SHP77 (cell line): ENCODE results near the gene ANKH.
"Not testable (repeated sequence)": the region's sequence is repeated elsewhere in the genome, so short reads cannot be mapped to it uniquely, and the experiment has no call there.

ENCODE experiments used
- DNase-seq, 2 experiments: peaks; one replicate each; lab custom pipeline; 2025; lab: John Stamatoyannopoulos, UW

The ANKH gene

DNA sequence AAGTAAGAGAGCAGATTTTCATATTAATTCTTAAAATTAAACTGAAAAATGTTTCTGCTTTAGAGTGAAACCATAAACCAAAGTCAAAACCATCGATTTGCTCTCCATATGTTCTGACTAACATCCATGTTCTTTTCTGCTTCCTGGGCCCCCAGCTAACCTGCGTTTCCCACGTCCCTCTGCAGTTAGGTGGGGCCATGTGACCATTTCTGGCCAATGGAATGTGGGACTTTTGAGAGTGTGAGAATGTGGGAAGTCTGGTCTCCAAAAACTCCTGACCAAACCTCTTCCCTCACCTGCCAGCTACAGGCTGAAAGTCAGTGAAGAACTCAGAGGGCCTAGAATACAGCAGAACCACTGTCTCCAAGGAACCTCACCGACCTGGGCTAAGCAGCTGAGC is 44.9 kb downstream of the ANKH start:
- no peak for DNase-seq

DNA sequence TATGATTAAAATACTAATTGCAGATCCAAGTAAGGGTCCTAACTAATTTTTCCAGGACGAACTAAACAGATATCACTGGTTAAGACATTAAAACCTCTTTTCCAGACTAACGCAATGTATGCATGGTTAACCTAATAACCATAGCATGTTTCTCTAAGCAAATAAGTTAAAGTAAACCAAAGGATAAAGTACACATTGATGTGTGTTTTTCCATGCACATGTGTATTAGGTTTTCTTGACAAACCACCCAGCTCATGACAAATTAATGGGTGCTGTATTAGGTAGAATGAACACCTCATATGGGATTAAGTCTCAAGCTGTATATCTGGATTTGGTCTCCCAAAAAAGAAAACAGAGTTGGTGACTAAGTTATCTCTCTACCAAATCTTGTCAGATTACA is 45.6 kb downstream of the ANKH start:
- no peak for DNase-seq

DNA sequence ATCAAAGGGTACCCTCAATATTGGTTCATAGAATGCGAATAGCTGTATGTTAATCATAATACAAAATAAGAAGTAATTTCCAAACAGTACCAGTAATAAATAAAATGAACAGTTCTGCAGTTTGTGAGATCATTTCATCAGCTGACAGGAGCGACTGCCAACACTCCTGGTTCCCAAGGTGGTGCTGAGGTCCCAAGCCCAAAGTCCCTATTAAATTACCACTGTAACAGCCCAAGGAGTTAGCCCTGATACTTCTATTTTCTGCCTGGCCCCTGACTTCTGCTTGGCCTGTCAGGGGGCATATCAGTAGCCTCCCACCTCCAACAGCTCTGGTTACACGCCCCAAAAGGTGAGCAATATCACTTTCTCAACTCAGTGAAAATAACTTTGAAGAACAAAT is 47.1 kb downstream of the ANKH start:
- DNase-seq, result no peak

DNA sequence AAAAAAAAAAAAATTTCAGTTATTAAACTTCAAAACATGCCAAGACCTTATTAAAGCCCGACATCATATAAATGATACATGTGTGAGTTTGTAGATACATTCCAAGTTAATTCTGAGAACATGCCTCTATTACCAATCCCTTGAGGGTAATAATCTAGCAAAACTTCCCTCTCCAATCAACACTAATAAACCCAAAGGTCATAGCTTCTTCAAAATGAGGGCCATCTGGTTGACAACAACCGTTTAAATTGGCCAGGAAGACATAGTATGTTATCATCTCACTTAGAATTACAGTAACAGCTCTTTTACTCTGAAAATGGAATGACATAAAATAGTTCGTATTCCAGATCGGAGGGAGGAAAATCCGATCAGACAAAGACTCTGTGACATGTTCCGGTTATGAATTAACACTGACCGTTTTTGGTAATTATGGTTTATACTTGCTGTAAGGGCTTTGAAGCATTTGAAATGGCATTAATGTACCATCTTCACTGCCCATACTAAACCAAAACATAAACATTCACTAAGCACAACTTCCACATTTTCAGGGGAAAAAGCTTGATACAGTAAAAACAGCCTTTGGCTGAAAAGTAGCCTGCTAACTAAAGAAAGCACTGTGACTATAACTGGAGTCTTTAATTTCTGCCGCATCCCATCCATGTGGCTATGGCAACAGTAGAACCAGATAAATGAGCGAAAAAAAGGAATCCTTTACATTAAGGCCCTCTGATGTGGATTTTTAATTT is 50.3 kb downstream of the ANKH start:
- no peak for DNase-seq

DNA sequence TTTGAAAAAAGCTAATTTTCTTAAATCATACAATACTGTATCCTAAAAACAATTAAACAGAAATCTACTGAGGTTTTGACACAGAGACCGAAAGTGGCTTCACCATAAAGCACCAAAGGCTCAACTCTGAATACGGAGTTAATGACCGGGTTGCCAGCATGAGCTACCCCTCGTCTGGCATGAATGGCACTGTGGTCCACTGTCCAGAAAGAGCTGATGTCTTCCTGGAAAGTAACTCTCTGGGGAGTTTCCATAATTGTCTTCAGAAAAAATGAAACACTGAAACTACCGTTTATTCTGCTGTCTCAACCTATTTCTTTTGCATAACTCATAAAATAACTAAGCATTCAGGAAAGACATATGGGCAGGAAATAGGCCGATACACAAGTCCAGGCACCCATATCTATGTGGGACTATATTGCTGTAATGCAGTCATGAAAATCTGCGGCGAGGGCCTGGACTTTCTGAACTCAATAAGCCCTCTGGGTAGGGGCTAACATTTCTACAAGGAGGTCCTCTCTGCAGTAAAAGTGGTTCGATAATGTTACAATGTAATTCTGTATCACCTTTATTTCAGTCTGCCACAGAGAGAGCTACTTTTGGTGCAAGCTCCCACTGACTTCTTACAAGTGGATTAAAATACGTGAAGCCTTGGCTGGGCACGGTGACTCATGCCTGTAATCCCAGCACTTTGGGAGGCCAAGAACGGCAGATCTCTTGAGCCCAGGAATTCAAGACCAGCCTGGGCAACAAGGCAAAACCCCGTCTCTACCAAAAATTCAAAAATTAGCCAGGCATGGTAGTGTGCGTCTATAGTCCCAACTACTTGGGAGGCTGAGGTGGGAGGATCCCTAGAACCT is 52.4 kb downstream of the ANKH start:
- DNase-seq, result no peak

DNA sequence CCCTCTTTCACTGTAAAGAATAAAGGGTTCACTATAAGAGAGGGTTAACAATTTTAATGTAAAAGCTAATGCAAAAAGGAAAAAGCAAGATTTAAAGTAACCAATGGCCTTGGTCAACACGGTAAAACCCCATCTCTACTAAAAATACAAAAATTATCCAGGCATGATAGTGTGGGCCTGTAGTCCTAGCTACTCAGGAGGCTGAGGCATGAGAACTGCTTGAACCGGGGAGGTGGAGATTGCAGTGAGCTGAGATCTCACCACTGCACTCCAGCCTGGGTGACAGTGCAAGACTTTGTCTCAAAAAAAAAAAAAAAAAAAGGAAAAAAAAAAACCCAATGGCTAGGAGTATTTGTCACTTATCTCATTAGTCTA is 53.8 kb downstream of the ANKH start:
- DNase-seq, result not testable (repeated sequence)

DNA sequence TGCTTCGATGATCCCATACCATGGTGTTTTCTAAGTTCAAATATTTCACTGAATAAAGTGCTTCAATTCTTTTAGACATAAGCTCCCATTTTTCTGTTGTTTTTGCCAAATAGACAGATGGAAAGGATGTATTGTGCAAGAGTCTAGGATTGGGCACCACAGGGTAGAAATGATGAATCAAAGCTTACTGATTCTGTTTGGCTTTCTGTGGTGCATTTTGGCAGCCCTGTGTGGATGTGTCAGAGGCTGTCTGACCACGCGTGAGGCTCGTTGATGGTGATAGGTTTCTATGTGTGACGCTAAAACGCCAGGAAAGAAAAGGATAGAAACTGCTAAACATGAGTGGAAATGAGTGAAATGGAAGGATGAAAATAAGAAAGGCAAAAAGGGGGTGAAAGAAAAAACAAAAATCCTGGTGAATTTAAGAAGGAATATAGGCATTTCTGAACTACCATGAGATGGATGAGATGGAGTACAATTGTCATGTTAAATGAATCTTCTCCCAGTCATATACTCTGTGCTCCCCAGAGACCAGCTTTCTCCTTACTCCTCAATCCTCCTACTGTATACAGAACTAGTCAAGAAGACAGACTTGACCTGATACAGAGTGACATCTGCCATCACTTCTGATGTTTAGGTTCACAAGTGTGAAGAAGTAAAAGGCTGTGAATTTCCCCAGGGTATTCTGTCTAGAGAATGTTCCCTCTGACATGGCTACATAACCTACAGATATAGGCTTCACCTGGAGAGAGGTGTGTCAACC is 54.4 kb downstream of the ANKH start:
- no peak for DNase-seq

DNA sequence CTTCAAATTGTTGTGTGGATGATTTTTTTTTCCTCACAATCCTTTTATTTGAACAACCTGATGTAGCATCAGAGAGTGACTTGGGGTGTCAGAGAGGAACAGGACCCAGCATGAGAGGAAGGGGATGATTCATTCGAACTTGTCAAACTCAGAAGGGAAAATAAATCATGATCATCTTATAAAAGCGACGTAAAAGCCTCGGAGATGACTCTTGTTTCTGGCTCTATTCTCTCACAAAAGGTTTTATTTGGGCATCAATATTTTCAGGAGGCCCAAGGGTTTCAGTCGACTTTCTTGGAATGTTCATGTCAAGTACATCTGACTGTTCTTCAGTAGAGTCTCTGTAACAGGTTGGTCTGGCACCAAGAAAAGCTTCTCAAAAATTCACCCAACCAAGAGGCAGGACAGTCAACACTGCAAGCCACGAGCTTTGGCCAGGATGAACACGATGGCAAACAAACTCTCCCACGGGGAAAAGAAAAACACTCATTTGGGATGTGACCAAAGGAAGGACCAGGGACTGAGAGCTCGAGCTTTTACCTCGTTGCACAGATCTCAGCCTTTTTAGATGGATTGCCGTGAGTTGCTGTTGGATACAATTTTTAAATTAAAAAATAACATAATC is 55.1 kb downstream of the ANKH start:
- no peak for DNase-seq

DNA sequence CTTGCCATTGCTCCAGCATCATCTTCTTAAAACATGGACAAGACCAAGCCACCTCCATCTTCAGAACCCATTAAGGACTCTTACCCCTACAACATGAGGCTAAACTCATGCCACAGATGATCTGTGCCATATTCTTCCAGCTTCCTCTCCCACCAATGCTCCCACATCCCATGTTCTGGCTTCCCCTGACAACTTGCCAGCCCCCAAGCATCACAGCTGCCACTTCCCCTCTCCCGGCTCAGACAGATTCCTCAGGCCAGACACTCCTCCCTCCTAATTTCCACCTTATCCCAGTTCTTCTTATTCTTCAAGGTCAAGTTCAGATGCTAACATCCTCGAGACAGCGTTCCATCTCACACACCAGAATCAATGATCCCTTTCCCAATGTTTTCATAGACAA is 57.8 kb downstream of the ANKH start:
- DNase-seq, result no peak

DNA sequence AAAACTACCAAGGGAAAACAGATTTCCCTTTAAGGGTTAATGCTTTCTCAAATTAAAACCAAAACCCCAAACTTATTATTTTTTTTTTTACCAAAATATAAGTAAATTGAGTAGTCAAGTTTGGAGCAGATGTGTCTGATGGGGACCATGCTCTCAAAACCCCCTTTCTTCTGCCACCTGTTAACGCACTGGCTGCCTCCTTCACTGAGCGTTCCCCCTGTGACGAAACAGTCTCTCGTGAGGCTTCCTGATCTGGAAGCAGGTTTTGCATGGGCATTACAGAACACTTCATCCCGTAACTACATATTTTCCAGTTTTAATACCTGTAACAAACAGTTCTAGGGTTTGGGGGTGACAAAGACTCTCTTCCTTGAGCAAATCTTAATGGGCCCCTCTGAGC is 59.4 kb downstream of the ANKH start:
- DNase-seq, result no peak

DNA sequence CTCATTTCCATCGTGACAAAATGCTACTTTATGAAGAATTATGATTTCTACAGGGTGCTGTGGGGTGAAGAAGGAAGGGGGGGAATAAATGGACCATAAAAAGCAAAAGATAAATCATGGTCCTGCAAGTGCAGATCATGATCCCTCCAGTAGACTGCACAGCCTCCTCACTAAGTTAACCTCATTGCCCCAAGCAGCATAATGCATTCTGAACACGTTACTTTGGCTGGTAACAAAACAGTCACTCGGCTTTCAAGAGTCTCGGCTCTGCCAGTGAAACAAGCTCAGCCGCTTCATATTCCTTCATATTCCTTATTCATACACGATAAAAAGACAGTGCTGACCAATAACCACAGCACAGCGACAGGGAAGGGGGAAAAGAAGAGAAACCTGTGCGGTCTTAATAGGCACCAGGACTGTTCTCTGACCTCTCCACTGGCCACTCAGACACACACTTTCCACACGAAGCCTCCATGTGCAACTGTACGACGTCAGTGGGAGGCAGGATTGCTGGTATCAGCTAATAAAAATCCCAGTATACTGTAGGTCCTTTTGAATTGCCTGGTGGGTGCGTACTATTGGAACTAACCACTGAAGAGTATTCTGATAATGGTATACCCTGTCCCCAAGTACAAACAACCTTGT is 60.5 kb downstream of the ANKH start:
- no peak for DNase-seq

DNA sequence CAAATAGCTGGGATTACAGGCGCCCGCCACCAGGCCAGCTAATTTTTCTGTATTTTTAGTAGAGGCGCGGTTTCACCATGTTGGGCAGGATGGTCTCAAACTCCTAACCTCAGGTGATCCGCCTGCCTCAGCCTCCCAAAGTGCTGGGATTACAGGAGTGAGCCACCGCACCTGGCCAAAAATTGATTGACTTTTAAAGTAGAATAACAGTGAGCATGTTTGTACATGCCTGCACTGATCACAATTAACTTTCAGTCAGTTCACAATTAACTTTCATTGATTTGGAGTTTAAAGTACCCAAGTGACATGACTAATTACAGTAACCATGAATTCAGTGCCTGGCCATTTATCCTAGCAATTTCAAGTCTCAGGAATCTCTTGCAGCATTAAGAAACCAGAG is 61.3 kb downstream of the ANKH start:
- no peak for DNase-seq

DNA sequence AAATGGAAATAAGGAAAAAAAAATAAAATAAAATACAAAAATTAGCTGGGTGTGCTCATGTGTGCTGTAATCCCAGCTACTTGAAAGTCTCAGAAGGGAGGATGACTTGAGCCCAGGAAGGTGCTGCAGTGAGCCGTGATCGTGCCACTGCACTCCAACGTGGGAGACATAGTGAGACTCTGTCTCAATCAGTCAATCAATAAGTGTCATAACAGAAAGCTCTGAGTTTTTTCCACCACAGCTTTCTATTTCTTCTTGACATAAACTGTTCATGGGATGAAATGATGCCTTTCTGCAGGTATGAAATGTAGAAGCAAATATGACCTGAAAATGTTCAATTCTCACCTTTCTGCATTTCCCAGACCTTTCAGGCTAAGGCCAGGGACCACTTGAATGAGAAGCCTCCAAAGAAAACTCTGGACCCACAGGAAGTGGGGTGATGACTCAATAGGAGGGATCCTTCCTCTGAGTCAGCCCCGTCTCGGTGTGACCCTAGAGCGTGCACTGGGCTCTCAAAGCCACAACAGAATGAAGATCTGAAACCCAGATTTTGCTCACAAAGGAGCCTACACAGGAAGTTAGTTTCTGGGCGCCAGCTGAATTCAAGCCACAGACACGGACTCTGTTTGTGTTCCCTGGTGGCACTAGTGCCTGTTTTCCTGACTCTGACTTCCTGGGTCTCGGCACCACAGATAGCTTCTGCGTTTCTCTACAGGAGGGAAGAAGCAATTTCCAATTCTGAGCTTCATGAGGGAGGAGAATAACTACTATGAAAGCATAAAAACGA is 62.0 kb downstream of the ANKH start:
- no peak for DNase-seq

DNA sequence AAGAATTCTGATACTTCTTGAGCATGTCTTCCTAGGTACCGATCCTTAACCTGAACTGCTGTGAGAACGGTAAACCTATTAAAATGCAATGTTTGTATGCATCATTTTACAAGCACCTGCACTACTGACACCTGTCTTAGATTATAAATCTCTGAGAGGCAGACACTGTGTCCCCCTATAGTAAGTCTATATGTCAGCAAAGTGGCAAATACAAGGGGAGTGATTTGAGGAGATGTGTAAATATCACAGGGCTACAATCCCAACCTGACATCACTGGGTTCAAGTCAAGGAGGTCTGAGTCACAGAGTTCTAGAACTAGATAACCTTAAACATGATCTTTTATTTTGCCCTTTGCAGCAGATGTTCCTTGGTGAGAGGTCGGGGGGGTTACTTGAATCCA is 64.1 kb downstream of the ANKH start:
- DNase-seq, result peak in 1 of 2 experiments; percentile 41

DNA sequence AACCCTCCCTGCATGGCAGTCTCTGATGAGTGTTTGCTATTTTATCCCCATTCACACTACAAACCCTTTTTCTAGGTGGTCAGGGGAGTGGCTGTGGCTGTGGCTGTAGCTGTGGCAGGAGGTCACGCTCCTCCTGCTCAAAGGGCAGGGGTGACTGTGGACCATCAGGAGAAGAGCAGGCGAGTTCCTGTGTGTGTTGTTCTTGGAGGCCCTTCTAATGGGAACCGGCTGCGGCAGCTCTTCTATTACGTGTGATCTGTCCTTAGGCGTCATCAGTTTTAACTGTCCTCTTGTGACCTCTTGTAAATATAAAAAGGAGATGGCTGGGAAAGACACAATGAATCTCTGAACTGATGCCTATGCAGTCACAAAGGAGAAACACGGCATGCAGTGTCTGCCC is 65.1 kb downstream of the ANKH start:
- peak in 1 of 2 experiments; percentile 64 for DNase-seq

DNA sequence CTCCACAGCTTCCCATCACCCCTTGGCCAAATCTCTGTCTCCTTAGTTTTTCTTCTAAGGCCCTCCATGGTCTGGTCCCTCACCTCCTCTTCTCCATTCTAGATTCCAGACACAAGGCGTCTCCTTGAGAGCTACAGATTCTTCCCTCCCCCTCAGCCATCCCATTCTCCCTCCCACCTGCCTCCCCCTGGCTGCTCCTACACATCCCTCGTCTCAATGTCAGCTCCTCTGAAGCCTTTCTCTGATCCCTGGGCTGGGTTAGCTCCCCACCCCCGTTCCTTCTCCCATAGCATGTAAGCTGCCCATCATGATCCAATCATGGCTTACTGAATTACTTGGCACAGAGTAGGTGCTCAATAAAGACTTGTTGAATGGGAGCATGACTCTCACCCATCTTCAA is 69.0 kb downstream of the ANKH start:
- no peak for DNase-seq

DNA sequence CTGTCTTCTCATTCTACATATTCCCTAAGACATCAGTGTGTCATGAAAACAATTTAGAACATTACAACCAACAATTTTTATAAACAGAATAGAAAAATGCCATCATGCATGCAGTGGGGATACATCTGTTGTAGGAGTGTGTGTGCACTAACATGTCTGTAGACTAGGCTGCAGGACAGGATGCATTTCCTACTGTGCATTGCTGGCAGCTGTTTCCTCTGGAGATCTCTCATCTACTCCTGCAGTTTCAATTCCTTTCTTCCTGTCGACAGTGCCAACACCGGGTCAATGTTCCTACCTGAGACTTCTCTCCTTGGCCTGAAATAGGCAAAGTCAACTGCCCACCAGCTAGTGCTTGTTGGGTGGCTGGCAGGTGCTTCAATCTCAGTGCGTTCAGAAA is 69.8 kb downstream of the ANKH start:
- DNase-seq, result no peak

DNA sequence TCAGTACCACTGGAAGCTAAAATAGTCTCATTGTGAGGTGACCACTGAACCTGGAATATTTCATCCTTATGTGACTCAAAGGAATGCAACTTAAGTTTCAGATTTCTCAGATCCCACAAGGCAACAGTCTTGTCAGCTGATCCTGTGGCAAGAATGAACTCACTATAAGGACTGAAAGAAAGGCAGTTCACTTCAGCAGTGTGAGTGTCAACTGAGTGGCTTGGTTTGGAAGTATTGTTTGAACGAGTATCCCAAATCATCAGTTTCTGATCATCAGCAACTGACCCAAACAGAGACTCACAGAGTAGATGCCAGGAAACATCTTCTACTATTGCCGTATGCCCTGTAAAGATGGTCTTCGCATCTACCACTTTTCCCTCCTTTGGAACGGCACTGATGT is 74.2 kb downstream of the ANKH start:
- not testable (repeated sequence) for DNase-seq

DNA sequence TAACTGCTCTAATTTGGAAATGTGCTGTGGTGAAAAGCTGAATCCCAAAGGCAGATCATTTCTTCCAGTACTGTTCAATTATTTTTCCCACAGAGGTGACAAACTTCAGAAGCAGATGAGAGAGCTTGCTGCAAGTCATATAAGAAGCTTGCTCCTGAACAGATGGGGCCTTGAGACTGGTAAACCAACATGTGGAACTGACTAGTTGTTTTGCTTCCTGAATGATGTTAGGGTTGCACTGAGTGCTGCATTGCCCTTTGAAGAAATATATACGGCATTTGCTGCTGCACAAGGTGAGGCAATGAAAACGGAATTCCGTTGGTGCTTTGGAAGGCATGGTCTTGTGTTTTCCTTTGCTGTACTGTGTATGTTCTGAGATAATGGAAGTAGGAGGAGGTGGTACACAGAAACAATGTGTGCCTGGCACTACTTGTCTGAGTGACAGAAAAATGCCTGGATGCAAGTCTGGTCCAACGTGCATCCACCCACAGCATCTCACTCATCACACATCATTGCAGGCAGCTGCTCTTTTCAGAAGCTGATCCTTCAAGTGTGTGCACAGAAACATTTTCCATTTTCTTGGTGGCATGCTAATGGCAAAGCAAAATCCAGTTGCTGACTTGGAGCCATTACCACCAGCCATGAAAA is 76.9 kb downstream of the ANKH start:
- no peak for DNase-seq

DNA sequence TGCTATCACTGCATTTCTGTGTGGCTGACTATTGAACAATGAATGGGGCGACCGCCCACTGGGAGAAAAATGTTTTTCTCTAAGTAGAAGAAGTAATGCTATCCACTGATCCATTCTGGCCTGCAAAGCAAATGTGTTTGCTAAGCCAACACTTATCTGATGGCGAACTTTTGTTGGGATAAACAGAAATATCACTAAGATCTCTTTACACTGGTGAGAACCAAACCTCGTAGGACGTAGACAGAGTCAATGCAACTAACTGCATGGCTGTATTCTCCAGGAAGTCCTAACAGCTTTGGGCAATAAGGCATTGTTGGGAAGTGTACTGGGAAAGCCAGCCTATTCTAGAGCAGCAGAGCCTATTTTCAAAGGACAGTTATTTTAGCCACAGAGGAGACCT is 77.7 kb downstream of the ANKH start:
- no peak for DNase-seq

DNA sequence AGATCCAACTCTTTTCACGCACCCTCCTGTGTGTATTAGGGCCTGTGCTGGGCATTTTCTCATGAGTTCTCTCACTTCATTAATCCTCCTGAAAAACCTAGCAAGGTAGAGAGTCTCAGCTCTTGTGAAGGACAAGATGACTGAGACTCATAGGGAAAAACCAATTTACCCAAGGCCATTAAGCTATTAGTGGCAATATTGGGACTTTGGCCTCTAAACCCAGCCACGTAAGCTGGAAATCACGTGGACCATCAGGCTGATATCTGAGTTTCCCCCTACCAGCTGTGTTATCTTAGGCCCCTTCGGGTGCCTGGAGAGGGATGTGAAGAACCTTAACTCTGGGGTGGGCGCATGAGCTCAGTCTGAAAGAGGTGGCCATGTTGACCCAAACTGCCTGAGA is 80.7 kb downstream of the ANKH start:
- DNase-seq, result no peak
